ENCODE data around the gene ANO8.
A peak's percentile ranks its signal among the peaks of the same experiment; 100 is the strongest.

The ANO8 gene

DNA sequence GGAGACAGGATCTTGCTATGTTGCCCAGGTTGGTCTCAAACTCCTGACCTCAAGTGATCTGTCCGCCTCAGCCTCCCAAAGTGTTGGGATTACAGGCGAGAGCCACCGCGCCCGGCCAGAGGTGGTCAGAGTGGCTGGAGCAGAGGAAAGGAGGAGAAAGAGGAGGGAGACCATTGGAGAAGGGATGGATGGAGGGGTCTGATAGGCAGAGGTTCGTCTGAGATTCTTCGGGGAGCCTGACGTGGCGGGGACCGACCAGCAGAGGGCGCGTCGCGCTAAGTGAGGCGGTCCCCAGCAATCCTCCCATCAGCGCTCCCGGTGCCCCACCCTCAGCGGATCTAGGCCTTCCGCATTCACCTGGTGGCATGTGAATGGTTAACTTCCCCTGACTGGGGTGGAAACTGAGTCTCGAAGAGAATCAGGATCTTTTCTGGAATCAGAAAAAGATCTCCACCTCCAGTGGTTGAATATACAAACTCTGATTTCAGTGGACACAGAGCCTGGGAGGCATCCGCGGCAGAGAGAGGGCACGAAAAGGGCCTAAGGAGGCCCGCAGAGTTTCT, 11.5 kb upstream of the ANO8 start:
- peak; percentile 51 to 59 for DNase-seq (ENCODE audit: low read depth in 2 of 2)

- no peak for DNase-seq (ENCODE audit: low read depth in 2 of 2)
Measured at GRCh38 chr19:17341845-17342244, 7.2 kb upstream of the ANO8 start.

GRCh38 chr19:17341386-17341785, 6.7 kb upstream of the ANO8 start:
- DNase-seq (ENCODE audit: low read depth in 2 of 2): no peak

- DNase-seq (ENCODE audit: low read depth in 2 of 2): no peak
Measured at GRCh38 chr19:17340871-17341357, 6.3 kb upstream of the ANO8 start.

GRCh38 chr19:17340302-17340870, 5.7 kb upstream of the ANO8 start:
- no peak for DNase-seq (ENCODE audit: low read depth in 2 of 2)

DNA sequence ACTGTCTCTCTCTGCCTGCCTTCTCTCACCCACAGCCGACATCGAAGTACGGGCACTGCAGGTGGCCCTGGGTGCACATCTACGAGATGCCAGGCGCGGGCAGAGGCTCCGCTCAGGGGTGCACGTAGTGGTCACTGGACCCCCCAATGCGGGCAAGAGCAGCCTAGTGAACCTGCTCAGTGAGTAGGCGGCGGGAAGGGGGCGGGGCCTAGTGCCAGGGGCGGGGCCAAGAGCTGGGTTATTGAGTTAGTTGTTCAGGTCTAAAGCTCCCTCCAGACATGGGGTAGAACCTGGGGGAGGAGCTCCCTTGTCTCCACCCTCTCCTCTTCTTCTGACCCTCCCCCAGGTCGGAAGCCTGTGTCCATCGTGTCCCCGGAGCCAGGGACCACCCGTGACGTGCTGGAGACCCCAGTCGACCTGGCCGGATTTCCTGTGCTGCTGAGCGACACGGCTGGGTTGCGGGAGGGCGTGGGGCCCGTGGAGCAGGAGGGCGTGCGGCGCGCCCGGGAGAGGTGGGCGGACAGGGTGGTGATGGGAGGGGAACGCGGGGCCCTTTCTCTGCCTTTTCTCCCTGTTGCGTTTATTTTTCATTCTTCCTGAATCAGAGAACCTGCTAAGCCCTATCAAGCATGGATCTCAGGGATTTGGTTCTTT, 4.6 kb upstream of the ANO8 start:
- DNase-seq (ENCODE audit: low read depth in 2 of 2): no peak

DNA sequence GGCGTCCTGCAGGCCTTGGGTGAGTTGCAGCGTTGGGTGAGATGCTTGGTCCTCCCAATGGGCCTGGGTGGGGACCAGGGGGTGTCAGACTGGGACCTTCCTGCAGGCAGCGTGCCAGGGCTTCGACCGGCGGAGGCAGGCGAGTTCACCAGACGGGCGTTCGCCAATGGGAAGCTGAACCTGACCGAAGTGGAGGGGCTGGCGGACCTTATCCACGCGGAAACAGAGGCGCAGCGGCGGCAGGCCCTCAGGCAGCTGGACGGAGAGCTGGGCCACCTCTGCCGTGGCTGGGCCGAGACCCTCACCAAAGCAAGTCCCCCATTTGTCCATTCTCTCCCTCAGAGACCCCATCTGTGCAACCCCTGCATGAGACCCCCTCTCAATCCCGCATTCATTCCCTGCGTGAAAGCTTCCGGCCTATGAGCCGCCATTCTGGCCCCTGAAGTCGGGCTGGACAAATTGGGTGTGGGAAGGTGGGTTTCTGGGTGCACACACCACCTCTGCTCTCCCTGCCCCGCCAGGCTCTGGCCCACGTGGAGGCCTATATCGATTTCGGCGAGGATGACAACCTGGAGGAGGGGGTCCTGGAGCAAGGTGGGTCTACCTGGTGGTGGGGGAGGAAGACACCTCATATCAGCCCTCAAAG, 3.9 kb upstream of the ANO8 start:
- no peak for DNase-seq (ENCODE audit: low read depth in 2 of 2)

- no peak for DNase-seq (ENCODE audit: low read depth in 2 of 2)
Measured at GRCh38 chr19:17337675-17338432, 3.2 kb upstream of the ANO8 start.

DNA sequence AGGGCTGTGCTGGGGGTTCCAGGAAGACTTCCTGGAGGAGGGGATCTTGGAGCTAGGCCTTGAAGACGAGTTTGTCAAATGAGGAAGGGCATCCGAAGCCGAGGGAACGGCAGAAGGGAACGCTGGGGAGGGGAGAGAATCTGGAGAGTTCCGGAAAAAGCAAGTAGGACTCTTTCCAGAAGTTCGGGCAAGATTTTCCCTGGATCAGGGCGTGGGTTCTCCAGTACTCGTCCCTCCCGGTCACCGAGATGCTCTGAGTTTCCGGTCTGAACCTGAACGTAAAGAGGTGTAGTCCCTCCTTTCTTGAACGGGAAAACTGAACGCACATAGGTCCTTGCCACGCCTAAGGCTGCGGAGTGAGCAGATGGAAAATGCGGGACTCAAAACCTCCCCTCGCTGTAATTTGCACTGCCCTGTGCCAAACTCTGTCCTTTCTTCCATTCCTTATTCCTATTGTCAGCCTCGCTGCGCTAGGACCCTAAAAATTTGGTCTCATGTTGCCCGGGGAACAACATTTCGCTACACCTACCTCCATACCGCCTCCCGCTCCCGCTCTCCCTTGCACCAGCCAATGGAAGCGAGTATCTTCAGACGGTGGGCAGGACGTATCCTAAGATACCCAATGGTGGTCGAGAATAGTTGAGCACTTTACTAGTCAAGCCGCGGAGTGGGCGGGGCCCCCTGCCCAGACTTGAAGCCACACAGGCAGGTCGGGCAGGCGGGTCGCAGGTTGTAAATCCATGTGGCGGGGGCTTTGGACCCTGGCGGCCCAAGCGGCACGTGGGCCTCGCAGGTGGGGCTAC, 2.4 kb upstream of the ANO8 start, which contains the start of gene GTPBP3:
Gene GTPBP3, plus strand, starts transcription at position 682 of the 803 bp plus-strand sequence. Its CDS starts 59 bp downstream, at position 741.
- DNase-seq (ENCODE audit: low read depth in 2 of 2): peak; percentile 96 to 97

DNA sequence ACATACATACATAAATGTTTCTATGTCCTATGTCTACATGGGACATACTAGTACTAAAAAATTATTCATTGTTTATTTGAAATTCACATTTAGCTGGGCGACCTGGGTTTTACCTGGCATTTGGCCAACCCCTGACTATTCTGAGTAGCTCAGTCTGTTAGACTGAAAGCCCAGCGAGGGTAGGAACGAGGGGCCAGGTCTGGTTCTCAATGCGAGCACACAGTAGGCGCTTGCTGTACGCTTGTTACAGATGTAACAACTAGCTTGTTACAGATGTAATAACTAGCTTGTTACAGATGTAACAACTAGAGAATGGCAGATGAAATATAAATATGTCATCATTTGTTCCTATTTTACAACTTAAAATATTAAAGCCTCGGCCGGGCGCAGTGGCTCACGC, 920 bp upstream of the ANO8 start:
- no peak for DNase-seq (ENCODE audit: low read depth in 2 of 2)

DNA sequence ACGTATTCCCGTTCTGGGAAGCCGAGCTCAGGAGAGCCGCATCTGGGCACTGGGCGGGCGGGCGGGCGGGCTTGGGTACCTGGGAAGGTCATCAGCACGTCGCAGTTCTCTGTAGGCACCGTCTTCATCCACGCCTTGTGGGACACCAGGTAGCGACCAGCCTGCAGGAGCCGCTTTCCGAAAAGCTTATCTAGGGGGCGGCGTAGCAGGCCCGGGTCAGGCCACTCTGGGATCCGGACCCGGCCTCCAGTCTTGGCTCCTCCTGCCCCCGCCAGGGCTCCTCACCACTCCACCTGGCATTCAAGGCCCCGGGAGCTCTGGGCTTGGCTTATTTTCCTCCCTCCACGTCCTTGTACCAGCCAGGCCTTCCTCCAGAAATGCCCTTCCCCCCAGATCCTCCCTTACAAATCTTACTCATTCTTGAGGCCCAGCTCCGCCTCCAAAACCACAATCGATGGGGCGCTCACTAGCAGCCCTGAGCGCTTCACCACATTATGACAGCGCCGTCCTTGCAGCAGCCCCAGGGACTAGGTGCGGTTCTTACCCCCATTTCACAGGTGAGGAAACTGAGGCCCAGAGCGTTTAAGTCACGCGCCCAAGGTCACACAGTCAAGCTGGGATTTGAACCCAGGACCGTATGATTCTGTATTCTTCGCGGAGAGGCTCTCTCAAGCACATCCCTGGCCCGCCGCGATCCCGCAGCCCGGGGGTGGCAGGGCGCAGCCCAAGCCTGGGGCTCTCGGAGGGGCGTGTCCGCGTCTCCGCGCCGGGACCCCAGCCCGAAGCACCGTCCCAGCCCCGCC, 843 bp downstream of the ANO8 start:
- peak; percentile 72 to 77 for DNase-seq (ENCODE audit: low read depth in 2 of 2)

DNA sequence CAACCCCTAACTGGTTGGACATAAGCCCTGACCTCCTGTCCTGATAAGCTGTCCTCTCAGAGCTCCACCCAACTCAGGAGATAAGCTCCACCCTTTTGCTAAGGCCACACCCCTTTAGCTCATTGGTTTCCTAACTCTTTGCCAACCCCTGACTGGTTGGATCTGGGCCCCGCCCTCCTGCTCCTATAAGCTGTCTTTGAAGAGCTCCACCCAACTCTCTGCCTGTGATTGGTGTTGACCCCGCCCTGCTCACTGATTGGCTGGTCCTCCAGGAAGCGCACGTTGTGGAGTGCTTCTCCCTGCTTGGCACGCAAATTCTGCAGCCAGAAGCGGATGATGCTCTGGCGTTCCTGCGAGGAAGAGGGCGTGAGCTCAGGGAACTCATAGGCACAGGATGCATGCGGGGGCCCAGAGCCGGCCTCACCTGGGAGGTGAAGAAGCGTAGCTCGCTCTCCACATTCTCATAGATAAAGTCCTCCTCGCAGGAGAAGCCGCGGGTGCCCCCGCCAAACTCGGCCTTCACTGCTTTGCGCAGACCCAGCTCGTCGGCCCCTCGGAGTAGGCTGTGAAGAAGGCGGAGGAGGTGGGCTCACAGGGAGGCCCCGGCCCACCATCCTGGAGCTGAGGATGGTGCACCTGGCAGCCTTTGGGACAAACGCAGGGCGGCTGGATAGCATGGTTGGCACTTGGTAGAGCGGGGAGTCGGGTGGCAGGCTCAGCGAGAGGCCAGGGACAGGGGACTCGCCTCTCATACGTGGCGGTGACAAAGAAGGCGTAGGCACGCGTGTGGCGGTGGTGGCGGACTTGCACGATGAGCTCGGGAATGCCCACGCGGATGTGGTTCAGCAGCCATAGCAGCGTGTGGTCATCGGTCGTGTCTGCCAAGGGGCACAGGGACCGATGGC, 1.7 kb downstream of the ANO8 start:
- no peak for DNase-seq (ENCODE audit: low read depth in 2 of 2)

GRCh38 chr19:17332360-17332676, 2.3 kb downstream of the ANO8 start:
- no peak for DNase-seq (ENCODE audit: low read depth in 2 of 2)

- DNase-seq (ENCODE audit: low read depth in 2 of 2): no peak
Measured at GRCh38 chr19:17331045-17331558, 3.6 kb downstream of the ANO8 start.

DNA sequence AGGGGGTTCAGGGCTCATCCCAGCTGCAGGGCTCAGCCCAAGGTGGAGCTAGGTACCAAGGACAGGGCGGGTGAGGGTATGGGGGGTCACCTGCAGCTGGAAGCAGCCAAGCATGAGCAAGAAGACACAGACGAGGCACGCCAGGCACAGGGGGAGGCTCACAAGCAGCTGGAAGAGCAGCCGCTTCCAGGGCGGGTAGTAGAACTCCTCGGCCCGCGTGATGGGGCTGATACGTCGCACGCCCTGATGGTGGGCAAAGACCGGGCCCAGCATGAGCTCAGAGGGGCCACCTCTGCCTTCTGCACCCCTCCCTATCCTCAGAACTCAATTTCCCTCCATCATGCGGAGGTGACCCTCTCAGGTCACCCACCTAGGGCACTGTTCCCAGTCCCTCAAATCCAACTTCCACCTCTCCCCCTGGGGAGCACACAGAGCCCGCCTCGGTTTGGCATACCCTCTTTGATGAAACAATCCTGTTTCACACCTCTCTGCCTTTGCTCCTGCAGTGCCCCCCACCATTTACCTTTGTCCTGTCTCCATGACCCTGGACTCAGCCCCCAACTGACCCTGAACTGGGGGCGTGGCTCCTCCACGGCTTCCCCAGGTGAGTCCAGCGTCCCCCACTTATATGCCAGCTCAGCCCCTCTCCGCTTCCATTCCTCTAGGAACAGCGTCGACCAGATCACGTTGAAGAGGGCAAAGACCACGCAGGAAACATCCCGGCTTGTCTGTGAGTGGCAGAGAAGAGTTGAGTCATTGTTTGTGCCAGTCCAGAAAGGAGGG, 4.2 kb downstream of the ANO8 start:
- no peak for DNase-seq (ENCODE audit: low read depth in 2 of 2)

DNA sequence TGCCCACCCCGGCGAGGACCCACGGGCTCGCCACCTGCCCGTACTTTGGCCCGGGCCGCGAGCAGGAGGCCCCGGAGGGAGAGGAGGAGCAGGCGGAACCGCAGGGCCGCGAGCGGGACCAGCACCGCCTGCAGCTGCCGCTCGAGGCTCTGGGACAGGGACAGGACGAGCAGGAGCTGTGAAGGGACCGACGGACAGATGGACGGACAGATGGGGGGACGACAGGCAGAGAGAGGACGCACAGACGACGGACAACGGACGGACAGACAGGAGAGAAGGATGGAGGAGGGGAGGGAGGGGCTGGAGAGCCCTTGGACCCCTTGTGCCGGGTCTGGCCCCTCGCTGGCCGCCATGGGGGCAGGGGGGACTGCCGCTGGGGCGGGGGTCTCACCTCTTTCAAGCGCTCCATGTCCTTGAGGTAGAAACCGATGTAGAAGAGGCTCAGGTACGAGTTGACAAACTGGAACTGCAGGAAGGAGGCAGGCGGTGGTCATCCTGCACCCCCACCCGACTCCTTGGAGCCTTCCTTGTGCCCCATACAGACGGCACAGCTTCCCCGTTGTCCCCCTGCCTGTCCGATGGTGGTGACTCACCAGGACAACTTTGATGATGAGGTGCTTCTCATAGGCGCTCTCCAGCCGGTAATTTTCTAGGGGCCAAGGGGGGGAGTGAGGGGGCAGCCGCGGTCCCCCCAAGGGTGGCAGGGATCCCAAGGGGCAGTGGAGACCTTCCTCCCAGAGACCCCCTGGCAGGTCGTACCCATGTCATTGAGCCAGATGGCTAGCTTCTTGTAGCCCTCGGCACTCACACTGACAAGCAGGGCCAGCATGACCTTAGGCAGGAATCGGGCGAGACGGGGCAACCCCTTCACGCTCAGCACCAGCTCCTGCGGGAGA, 5.0 kb downstream of the ANO8 start:
- DNase-seq (ENCODE audit: low read depth in 2 of 2): no peak

Measured in stimulated activated CD8-positive, alpha-beta memory T cell treated with anti-CD3 and anti-CD28 coated beads, Interleukin-7, amount 100 ng/mL, for 4 hours (primary cell).